SK-N-SH treated with all-trans-retinoic acid at 6 μM for 48 hours (cell line): ENCODE results near the gene SUPT3H.
A peak's percentile ranks its signal among the peaks of the same experiment; 100 is the strongest.
"Not testable (repeated sequence)": the region's sequence is repeated elsewhere in the genome, so short reads cannot be mapped to it uniquely, and the experiment has no call there.

Experiments used
- ATAC-seq: fragments of 200-7000 bp; cut with Tn5 transposase; 3 replicates; pipeline ENCODE4 v1.9.1; 2020; ENCODE audit warnings: mild to moderate bottlenecking, moderate library complexity
- BACH2 ChIP-seq: fragments of 250-450 bp; sonication (Bioruptor Pico); IDR thresholded peaks from 2 replicates; pipeline ENCODE4 v1.9.0; 2021; ENCODE audit warnings: mild to moderate bottlenecking, borderline replicate concordance
- CSDC2 ChIP-seq: fragments of 250-450 bp; sonication (Bioruptor Pico); IDR thresholded peaks from 2 replicates; pipeline ENCODE4 v1.5.0; 2020; ENCODE audit warnings: mild to moderate bottlenecking, moderate library complexity
- GLIS3 ChIP-seq: fragments of 250-450 bp; sonication (Bioruptor Pico); IDR thresholded peaks from 2 replicates; pipeline ENCODE4 v1.5.0; 2020; ENCODE audit warnings: mild to moderate bottlenecking, moderate library complexity
- ISL1 ChIP-seq: fragments of 250-450 bp; sonication (Bioruptor Pico); IDR thresholded peaks from 2 replicates; pipeline ENCODE4 v2.1.2; 2022; ENCODE audit warnings: mild to moderate bottlenecking, moderate library complexity
- OSR1 ChIP-seq: fragments of 250-450 bp; sonication (Bioruptor Pico); IDR thresholded peaks from 2 replicates; pipeline ENCODE4 v1.8.0; 2022; ENCODE audit warnings: moderate library complexity, mild to moderate bottlenecking, inconsistent platforms
- PPARA ChIP-seq: fragments of 250-450 bp; sonication (Bioruptor Pico); IDR thresholded peaks from 2 replicates; pipeline ENCODE4 v1.5.0; 2020; ENCODE audit warnings: mild to moderate bottlenecking, borderline replicate concordance
- RARB ChIP-seq: fragments of 250-450 bp; sonication (Bioruptor Pico); IDR thresholded peaks from 2 replicates; pipeline ENCODE4 v1.8.0; 2021; ENCODE audit warnings: mild to moderate bottlenecking, moderate library complexity
- SNAI2 ChIP-seq: fragments of 250-450 bp; sonication (Bioruptor Pico); IDR thresholded peaks from 2 replicates; pipeline ENCODE4 v1.5.0; 2020; ENCODE audit warnings: mild to moderate bottlenecking, moderate library complexity
- TCF4 ChIP-seq: fragments of 250-450 bp; sonication (Bioruptor Pico); IDR thresholded peaks from 2 replicates; pipeline ENCODE4 v1.8.0; 2021; ENCODE audit warnings: mild to moderate bottlenecking, moderate library complexity, borderline replicate concordance
- TOX ChIP-seq: fragments of 250-450 bp; sonication (Bioruptor Pico); IDR thresholded peaks from 2 replicates; pipeline ENCODE4 v1.8.0; 2021; ENCODE audit warnings: mild to moderate bottlenecking, moderate library complexity, borderline replicate concordance
- TSHZ2 ChIP-seq: fragments of 250-450 bp; sonication (Bioruptor Pico); IDR thresholded peaks from 2 replicates; pipeline ENCODE4 v1.5.0; 2020; ENCODE audit warnings: mild to moderate bottlenecking, moderate library complexity
- ZC3H10 ChIP-seq: fragments of 250-450 bp; sonication (Bioruptor Pico); IDR thresholded peaks from 2 replicates; pipeline ENCODE4 v1.5.1; 2021; ENCODE audit warnings: mild to moderate bottlenecking, moderate library complexity
- ZFP3 ChIP-seq: fragments of 250-450 bp; sonication (Bioruptor Pico); IDR thresholded peaks from 2 replicates; pipeline ENCODE4 v1.5.0; 2020; ENCODE audit warnings: mild to moderate bottlenecking, moderate library complexity
- ZFP30 ChIP-seq: fragments of 450-650 bp; formaldehyde crosslinking; IDR thresholded peaks from 2 replicates; pipeline ENCODE4 v1.5.0; 2022; ENCODE audit warnings: mild to moderate bottlenecking, moderate library complexity
- ZNF565 ChIP-seq: fragments of 450-650 bp; formaldehyde crosslinking; conservative IDR thresholded peaks from 2 replicates; pipeline ENCODE4 v1.5.0; 2020; ENCODE audit warnings: low read depth, mild to moderate bottlenecking, moderate library complexity
- ZNF70 ChIP-seq: fragments of 450-650 bp; formaldehyde crosslinking; IDR thresholded peaks from 2 replicates; pipeline ENCODE4 v1.5.0; 2020; ENCODE audit warnings: mild to moderate bottlenecking, moderate library complexity
- ZNF8 ChIP-seq: fragments of 450-650 bp; formaldehyde crosslinking; IDR thresholded peaks from 2 replicates; pipeline ENCODE4 v1.5.0; 2020; ENCODE audit warnings: mild to moderate bottlenecking, moderate library complexity
- TF ChIP-seq, protein P1 (sequence below): fragments of 250-450 bp; sonication (Bioruptor Pico); IDR thresholded peaks from 2 replicates; pipeline ENCODE4 v1.8.0; 2020; ENCODE audit warnings: mild to moderate bottlenecking, moderate library complexity, borderline replicate concordance
- TF ChIP-seq, protein P2 (sequence below): fragments of 250-450 bp; sonication (Bioruptor Pico); IDR thresholded peaks from 2 replicates; pipeline ENCODE4 v1.5.1; 2021; ENCODE audit warnings: mild to moderate bottlenecking, moderate library complexity
- TF ChIP-seq, protein P3 (sequence below): fragments of 250-450 bp; sonication (Bioruptor Pico); IDR thresholded peaks from 2 replicates; pipeline ENCODE4 v1.8.0; 2021; ENCODE audit warnings: low read depth, mild to moderate bottlenecking, moderate library complexity, borderline replicate concordance
- TF ChIP-seq, protein P4 (sequence below): fragments of 250-450 bp; sonication (Bioruptor Pico); IDR thresholded peaks from 2 replicates; pipeline ENCODE4 v1.5.1; 2020; ENCODE audit warnings: low read depth, mild to moderate bottlenecking, moderate library complexity

Gene SUPT3H

GRCh38 chr6:45154679-45155078, 223.1 kb downstream of the SUPT3H start:
- TF ChIP-seq, protein P1, sequence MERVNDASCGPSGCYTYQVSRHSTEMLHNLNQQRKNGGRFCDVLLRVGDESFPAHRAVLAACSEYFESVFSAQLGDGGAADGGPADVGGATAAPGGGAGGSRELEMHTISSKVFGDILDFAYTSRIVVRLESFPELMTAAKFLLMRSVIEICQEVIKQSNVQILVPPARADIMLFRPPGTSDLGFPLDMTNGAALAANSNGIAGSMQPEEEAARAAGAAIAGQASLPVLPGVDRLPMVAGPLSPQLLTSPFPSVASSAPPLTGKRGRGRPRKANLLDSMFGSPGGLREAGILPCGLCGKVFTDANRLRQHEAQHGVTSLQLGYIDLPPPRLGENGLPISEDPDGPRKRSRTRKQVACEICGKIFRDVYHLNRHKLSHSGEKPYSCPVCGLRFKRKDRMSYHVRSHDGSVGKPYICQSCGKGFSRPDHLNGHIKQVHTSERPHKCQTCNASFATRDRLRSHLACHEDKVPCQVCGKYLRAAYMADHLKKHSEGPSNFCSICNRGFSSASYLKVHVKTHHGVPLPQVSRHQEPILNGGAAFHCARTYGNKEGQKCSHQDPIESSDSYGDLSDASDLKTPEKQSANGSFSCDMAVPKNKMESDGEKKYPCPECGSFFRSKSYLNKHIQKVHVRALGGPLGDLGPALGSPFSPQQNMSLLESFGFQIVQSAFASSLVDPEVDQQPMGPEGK (CRISPR knock-in tag), result no peak
- TF ChIP-seq TCF4, result no peak
- no peak for TF ChIP-seq ZNF8
- TF ChIP-seq OSR1, result no peak
- no peak for TF ChIP-seq ZFP30 (CRISPR knock-in tag)
- no peak for TF ChIP-seq ZC3H10 (CRISPR knock-in tag)
- TF ChIP-seq BACH2 (CRISPR knock-in tag), result no peak
- no peak for TF ChIP-seq GLIS3
- TF ChIP-seq PPARA (CRISPR knock-in tag), result no peak
- TF ChIP-seq ZNF70 (CRISPR knock-in tag), result no peak
- TF ChIP-seq, protein P2, sequence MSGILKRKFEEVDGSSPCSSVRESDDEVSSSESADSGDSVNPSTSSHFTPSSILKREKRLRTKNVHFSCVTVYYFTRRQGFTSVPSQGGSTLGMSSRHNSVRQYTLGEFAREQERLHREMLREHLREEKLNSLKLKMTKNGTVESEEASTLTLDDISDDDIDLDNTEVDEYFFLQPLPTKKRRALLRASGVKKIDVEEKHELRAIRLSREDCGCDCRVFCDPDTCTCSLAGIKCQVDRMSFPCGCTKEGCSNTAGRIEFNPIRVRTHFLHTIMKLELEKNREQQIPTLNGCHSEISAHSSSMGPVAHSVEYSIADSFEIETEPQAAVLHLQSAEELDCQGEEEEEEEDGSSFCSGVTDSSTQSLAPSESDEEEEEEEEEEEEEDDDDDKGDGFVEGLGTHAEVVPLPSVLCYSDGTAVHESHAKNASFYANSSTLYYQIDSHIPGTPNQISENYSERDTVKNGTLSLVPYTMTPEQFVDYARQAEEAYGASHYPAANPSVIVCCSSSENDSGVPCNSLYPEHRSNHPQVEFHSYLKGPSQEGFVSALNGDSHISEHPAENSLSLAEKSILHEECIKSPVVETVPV, result no peak
- no peak for TF ChIP-seq CSDC2 (CRISPR knock-in tag)
- TF ChIP-seq, protein P3, sequence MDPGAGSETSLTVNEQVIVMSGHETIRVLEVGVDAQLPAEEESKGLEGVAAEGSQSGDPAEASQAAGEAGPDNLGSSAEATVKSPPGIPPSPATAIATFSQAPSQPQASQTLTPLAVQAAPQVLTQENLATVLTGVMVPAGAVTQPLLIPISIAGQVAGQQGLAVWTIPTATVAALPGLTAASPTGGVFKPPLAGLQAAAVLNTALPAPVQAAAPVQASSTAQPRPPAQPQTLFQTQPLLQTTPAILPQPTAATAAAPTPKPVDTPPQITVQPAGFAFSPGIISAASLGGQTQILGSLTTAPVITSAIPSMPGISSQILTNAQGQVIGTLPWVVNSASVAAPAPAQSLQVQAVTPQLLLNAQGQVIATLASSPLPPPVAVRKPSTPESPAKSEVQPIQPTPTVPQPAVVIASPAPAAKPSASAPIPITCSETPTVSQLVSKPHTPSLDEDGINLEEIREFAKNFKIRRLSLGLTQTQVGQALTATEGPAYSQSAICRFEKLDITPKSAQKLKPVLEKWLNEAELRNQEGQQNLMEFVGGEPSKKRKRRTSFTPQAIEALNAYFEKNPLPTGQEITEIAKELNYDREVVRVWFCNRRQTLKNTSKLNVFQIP (CRISPR knock-in tag), result no peak
- TF ChIP-seq, protein P4, sequence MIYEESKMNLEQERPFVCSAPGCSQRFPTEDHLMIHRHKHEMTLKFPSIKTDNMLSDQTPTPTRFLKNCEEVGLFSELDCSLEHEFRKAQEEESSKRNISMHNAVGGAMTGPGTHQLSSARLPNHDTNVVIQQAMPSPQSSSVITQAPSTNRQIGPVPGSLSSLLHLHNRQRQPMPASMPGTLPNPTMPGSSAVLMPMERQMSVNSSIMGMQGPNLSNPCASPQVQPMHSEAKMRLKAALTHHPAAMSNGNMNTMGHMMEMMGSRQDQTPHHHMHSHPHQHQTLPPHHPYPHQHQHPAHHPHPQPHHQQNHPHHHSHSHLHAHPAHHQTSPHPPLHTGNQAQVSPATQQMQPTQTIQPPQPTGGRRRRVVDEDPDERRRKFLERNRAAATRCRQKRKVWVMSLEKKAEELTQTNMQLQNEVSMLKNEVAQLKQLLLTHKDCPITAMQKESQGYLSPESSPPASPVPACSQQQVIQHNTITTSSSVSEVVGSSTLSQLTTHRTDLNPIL, result no peak
- TF ChIP-seq TOX (CRISPR knock-in tag), result no peak
- TF ChIP-seq ZNF565, result no peak
- no peak for TF ChIP-seq RARB (CRISPR knock-in tag)
- TF ChIP-seq, all 23 proteins: peak for 0
- ATAC-seq, result no peak

- TF ChIP-seq ZC3H10 (CRISPR knock-in tag) (no peak), ISL1 (CRISPR knock-in tag) (0 out of 2 replicates have a peak, but pooled peaks have one; percentile 9), ZNF8 (no peak), TOX (CRISPR knock-in tag) (no peak), BACH2 (CRISPR knock-in tag) (no peak), ZFP3 (CRISPR knock-in tag) (no peak), ZNF565 (no peak)
- TF ChIP-seq, protein P4, result no peak
- TF ChIP-seq, all 23 proteins: peak for 1
- no peak for ATAC-seq
Observed at GRCh38 chr6:45148711-45149341, 228.9 kb downstream of the SUPT3H start.

DNA sequence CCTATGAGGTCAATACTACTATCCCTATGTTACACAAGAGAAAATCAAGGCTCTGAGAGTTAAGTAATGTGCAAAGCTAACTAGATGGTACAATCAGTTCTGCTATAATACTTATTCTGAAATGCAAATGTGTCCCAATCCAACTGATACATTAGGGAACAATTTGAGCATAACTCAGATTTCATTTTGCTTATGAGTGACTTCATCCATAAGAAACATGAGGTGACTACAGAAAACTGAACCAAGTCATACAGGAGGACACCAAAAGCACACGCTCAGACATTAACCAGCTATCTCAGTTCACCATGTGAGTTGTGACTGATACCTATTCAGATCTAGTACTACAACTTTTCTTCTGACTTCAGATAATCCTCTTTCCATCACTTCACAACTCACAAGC, 229.5 kb downstream of the SUPT3H start:
- ATAC-seq, result no peak
- no peak for TF ChIP-seq OSR1
- TF ChIP-seq, all 23 proteins: peak for 0

DNA sequence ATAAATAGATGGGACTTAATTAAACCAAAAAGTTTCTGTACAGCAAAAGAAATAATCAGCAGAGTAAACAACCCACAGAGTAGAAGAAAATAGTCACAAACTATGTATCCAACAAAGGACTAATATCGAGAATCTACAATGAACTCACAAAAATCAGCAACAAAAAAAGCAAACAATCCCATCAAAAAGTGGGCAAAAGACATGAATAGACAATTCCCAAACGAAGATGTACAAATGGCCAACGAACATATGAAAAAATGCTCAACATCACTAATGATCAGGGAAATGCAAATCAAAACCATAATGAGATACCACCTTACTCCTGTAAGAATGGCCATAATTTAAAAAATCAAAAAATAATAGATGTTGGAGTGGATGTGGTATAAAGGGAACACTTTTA, 232.1 kb downstream of the SUPT3H start:
- ATAC-seq, result not testable (repeated sequence)

DNA sequence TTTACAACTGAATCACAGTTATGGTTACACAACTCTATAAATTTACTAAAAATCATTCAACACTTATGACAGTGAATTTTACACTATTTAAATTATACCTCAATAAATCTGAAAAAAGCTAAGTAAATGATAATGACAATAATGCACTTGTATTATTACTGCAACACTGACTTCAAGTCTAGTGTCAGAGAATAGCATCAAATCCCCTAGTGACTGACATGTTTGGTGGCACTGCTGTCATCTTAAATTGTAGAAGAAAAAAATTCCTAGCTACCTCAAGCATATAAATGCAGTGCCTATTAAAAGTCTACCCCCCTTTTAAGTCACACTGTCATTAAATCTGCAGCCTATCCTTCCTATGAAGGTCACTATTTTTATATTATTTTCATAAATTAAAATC, 239.0 kb downstream of the SUPT3H start:
- no peak for ATAC-seq
- TF ChIP-seq ZNF565 (no peak), PPARA (CRISPR knock-in tag) (no peak), ZC3H10 (CRISPR knock-in tag) (no peak), BACH2 (CRISPR knock-in tag) (no peak), ZFP3 (CRISPR knock-in tag) (no peak), SNAI2 (CRISPR knock-in tag) (no peak), CSDC2 (CRISPR knock-in tag) (no peak), TCF4 (no peak), ZNF70 (CRISPR knock-in tag) (no peak), GLIS3 (no peak), RARB (CRISPR knock-in tag) (no peak), TSHZ2 (CRISPR knock-in tag) (no peak)
